Measurements from ENCODE around the gene DCC. TPM values are rescaled to one million over a fixed set of nuclear protein-coding genes. Genes with fewer than 3 reads are reported as not detected.

The DCC gene
- total RNA-seq, 2 donors from 2014 or later, result not detected

DNA sequence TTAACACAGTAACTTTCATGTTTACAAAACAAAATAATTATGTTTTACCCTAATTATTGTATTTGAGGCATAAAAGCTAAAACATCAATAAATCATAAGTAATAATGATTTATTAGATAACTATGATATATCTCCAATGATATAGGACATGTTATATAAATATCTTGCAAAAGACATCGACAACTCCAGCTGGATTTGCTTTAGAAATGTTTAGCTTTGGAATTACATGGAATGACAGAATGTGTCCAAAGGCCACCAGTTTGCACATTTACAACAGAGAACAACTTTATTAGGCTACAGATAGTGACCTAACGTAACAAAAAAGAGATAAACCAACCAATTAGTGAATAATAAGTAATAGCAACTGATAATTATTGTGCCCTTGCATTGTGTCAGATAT, 475.7 kb downstream of the DCC start:
- DNase-seq (ENCODE audit: low spot score in 2 of 2) (no peak), ATAC-seq (no peak)
- Mint-ChIP-seq H3K36me3 (no peaks in the 10 kb centered on the region), H3K27ac (no peak overlapping the region), H3K9me3 (peaks cover 4% of the 10 kb centered on the region in 2 donors)

DNA sequence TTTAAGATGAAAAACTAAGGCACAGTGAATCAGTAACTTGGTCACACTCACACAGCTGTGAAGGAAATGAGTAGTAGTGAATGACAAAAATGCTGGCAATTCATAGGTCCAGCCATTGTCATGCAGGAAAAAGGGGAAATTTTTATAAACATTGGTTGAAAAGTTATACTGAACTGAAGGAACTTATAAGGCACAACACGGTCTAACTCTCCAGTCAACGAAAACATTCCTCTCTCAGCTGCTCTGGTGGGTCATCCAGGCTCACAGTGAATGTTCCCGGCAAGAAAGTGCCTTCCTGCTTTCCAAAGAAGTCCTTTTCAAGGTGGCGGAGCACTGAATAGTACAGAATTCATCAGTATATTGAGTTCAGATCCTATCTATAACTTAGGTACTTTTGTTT, 476.1 kb downstream of the DCC start:
- Mint-ChIP-seq H3K9me3 (peaks cover 7% of the 10 kb centered on the region in 2 donors), H3K36me3 (no peaks in the 10 kb centered on the region), H3K27ac (no peak overlapping the region)
- ATAC-seq (no peak), DNase-seq (ENCODE audit: low spot score in 2 of 2) (no peak)

DNA sequence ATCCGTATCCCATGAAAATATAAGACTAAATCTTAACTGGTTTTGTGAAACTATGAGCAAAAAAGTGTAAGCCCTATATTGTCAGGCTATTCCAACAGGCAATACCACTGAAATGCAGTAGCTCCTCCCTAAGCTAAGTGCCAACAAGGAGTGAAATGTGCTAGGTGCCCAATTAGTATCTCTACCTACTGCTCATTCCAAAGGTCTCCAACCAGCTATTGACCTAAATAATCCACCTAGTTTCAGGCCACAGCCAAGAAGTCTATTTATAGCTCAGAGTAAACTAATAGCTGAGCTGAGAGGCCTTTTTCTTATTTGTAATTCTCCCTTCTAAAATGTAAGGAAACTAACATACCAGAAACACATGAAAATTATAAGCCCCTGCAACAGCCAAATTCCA, 482.2 kb downstream of the DCC start:
- no peaks in the 10 kb centered on the region for H3K36me3 Mint-ChIP-seq
- ATAC-seq, result no peak
- DNase-seq (ENCODE audit: low spot score in 2 of 2), result no peak
- H3K9me3 Mint-ChIP-seq, result peaks cover 10 to 13% of the 10 kb centered on the region in 2 donors
- H3K27ac Mint-ChIP-seq, result no peak overlapping the region

DNA sequence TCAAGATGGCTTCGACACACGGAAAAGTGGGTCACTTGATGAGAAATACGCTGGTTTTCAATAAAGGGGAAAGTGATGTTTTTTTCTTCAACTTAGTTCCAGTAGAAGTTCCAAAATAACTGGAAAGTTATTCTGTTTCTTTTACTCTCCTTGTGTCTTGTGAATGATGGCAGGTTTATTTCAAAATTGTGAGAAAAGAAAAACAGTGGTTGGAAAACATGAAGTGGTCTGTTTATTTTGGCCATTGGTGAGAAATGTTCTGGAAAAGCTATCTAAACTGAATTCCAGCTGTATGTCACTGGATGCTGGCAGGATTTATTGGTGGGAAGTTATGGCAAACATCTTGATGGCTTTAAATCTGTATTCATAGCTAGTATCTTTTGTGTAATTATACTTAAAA, 484.1 kb downstream of the DCC start:
- peaks cover 10 to 13% of the 10 kb centered on the region in 2 donors for H3K9me3 Mint-ChIP-seq
- DNase-seq (ENCODE audit: low spot score in 2 of 2), result no peak
- no peak for ATAC-seq
- H3K27ac Mint-ChIP-seq, result no peak overlapping the region
- no peaks in the 10 kb centered on the region for H3K36me3 Mint-ChIP-seq

DNA sequence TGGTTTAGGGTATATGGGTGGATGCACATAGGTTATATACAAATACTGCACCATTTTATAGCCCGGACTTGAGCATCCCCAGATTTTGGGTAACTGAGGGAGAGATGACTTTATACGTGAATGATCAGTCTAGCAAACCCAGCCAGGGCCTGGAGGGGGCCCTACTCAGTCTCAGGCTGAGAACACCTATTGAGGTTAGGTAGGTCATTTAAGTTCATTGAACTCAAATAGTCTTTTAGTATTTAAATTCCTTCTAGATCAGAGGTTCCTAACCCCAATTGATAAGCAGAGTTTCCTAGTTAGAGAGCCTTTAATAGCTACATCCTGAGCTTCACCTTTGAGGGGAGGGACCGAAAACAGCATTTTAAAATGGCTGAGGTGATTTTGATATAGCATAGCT, 487.0 kb downstream of the DCC start:
- DNase-seq (ENCODE audit: low spot score in 2 of 2) (no peak), ATAC-seq (no peak)
- H3K36me3 Mint-ChIP-seq, result no peaks in the 10 kb centered on the region
- H3K9me3 Mint-ChIP-seq, result peaks cover 10 to 22% of the 10 kb centered on the region in 2 donors
- no peak overlapping the region for H3K27ac Mint-ChIP-seq

DNA sequence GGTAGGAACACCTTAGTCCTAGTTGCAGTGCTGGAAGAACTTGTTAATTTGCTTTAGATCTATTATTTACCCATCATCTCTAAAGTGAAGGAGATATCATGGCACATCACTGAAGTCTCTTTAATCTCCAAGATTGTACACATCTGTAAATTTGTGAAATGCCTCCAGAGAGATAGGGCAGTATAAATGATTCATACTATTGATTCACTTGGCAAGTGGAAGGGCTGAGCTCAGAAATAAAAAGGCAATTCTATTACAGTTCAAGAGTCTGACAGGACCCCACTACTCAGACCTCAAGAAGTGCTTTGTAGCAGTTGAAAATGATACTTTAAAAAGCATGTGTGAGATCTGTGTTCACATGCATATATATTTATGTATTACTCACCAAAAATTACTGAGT, 489.3 kb downstream of the DCC start:
- DNase-seq (ENCODE audit: low spot score in 2 of 2), result no peak
- peaks cover 10 to 14% of the 10 kb centered on the region in 2 donors for H3K9me3 Mint-ChIP-seq
- H3K27ac Mint-ChIP-seq, result no peak overlapping the region
- no peaks in the 10 kb centered on the region for H3K36me3 Mint-ChIP-seq
- ATAC-seq, result no peak

DNA sequence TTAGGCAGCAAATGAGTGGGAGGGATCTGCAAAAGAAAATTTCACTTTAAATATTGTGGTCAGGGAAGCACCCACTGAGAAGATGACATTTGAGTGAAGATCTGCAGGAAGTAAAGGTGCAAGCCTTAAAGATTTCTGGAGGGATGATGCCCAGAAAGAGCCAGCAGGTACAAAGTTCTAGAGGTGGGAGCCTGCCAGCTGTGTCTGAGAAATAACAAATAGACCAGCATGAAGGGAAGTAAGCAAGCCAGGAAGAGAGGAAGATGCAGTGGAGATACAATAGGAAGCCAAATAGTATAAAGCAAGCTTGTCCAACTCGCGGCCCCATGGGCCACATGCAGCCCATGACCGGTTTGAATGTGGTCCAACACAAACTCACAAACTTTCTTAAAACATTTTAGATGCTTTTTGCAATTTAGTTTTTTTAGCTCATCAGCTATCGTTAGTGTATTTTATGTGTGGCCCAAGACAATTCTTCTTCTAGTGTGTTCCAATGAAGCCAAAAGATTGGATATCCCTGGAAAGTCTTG, 489.9 kb downstream of the DCC start:
- Mint-ChIP-seq H3K27ac (no peak overlapping the region), H3K36me3 (no peaks in the 10 kb centered on the region), H3K9me3 (peaks cover 10 to 14% of the 10 kb centered on the region in 2 donors)
- DNase-seq (ENCODE audit: low spot score in 2 of 2) (no peak), ATAC-seq (no peak)

DNA sequence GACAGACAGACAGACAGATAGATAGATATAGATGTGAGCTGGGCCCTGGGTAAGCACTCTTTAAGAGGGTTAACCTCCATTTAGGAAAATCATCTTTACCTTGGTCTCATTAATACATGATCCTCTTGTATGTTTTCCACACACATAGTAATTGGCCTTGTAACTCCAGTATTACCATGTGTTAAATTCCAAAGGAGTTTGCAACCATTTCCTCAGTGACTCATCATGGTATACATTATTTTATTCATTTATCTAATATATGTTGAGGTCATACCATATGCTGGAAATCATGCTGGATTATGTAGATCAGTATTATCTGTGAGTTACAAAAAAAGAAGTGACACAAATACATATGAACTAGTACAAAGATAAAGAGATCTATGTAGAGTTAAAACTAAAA, 504.3 kb downstream of the DCC start:
- no peak for ATAC-seq
- Mint-ChIP-seq H3K9me3 (peaks cover 4 to 23% of the 10 kb centered on the region in 2 donors), H3K27ac (no peak overlapping the region), H3K36me3 (no peaks in the 10 kb centered on the region)
- DNase-seq (ENCODE audit: low spot score in 2 of 2), result no peak

DNA sequence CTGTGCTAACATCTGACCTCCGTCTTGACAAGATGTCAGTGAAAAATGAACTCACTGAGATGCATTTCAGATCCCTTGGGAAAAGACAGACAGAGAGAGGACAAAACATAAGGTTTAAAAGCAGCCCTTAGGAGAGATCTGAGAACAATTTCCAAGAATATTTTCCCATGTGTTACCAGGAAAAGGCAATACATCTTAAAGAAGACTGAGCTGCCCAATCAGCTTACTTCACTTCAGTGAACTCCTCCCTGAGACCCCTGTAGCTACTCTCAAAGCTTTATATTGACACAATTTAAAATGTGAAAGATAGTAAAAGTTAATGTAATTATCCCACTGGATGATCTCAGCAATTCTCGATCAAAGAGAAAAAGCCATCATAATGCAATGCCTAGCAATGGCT, 505.0 kb downstream of the DCC start:
- ATAC-seq (no peak), DNase-seq (ENCODE audit: low spot score in 2 of 2) (no peak)
- Mint-ChIP-seq H3K36me3 (no peaks in the 10 kb centered on the region), H3K27ac (no peak overlapping the region), H3K9me3 (peaks cover 4 to 24% of the 10 kb centered on the region in 2 donors)

DNA sequence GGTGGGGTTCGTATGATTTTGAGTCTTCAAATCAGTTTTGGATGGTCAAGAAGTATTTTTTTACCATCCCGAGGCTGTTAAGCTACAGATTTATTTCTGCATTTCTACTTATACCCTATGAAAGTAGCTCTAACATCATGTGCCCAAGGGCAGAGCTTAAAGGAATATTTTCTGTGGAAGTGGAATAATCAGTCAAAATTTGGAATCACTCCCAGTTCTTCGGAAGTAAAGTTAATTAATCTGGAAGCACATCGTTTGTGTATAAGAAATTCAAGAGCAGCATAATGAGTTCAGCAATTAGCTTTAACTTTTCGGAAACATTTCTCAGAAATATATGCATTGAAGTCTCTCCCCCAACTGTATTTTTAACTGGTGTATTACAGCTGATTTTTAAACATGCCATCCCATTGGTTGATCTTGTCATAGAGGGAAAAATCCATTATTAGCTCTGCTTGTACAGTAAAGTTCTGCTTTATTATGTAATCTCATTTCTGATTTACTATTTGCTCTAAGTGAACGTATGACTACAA, 510.1 kb downstream of the DCC start:
- no peak overlapping the region for H3K27ac Mint-ChIP-seq
- H3K9me3 Mint-ChIP-seq, result peaks cover 0 to 12% of the 10 kb centered on the region in 2 donors
- no peaks in the 10 kb centered on the region for H3K36me3 Mint-ChIP-seq
- no peak for DNase-seq (ENCODE audit: low spot score in 2 of 2)
- ATAC-seq, result no peak

DNA sequence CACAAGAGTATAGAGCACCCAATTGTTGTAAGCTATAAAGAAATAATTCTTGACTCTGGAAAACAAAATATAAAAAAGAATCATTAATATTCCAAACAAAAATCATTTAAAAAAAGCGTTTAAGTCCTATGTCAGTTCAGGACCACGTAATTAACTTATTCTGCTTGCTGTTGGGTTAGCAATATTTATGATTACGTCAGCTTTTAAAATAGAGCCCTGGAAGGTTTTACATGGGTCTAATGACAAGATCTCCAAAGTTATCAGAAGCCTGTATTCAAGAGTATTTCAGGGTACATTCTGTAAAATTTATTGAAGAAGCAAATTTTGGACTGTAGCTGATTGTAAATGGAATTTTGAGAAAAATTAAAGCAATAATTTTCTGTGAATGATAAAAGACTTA, 521.6 kb downstream of the DCC start:
- Mint-ChIP-seq H3K27ac (no peak overlapping the region), H3K36me3 (no peaks in the 10 kb centered on the region), H3K9me3 (peaks cover 8 to 16% of the 10 kb centered on the region in 2 donors)
- ATAC-seq (no peak), DNase-seq (ENCODE audit: low spot score in 2 of 2) (no peak)

DNA sequence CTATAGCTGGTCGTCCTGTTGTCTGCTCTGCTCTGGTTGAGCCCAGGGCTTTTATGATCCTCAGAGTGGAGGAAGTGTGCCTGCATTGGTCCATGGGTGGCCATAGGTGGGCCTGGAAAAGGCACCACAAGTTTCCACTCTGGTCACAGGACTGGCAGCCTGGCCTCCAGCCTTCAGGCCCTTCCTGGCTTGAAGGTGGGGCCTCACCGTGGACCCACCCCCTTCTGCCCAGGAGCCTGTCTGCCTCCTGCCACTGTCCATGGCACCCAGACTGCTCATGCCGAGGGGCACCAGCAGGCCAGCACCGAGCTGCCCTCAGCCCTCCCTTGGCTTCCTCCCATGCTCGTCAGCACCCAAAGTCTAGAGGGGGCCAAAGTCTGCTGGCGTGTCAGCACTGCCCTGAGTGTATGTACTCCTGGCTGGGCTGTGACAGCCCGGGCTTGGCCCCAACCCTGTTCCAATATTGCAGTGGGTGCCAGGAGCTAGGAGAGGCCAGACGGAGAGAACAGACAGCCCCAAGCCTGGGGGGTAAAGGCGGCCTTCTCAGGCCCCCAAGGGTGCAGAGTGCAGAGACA, 529.4 kb downstream of the DCC start:
- no peaks in the 10 kb centered on the region for H3K36me3 Mint-ChIP-seq
- H3K27ac Mint-ChIP-seq, result no peak overlapping the region
- DNase-seq (ENCODE audit: low spot score in 2 of 2), result no peak
- no peak for ATAC-seq
- H3K9me3 Mint-ChIP-seq, result peaks cover under 1 to 9% of the 10 kb centered on the region in 2 donors

DNA sequence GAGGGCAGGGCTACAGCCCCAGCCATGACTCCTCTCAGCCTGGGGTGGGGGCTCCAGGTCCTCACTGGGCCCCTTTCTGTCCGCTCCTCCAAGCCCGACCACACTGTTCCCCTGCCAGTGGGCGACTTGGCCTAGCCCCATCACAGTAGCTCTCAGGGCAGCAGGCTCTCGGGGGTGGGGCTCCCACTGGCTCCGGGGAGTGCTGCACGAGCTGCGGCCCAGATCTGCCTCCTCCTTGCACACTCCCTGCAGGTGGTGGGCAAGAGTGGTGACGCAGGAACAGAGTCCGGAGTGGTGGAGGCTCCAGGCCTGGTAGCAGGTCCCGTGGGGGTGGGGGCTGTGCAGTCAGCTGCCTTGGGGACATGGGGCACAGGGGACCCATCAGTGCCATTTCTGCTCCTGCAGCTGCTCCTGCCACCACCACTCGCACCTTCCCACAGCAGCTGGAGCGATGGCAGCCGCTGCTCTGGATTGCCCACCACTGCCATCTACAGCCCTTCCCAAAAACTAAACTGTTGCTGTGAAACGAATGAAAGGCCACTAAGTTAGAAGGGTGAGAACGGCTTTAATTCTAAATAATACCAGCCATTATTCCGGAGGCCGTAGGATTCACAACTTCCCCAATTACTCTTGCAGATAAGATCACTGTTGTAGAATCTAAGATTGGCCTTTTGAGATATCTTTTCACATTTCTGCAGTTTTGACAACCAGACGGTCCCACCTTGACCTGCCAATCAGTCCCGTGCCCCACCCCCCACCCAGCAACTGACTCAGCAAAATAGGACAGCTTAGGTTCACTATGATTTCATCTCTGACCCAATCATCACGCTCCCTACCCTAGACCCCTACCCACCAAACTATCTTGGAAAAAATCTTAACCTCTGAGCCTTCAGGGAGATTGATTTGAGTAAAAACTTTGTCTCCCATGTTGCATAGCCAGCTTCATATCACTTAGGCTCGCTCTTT, 530.2 kb downstream of the DCC start:
- ATAC-seq, result no peak
- Mint-ChIP-seq H3K9me3 (peaks cover 5 to 9% of the 10 kb centered on the region in 2 donors), H3K36me3 (no peaks in the 10 kb centered on the region), H3K27ac (no peak overlapping the region)
- no peak for DNase-seq (ENCODE audit: low spot score in 2 of 2)

DNA sequence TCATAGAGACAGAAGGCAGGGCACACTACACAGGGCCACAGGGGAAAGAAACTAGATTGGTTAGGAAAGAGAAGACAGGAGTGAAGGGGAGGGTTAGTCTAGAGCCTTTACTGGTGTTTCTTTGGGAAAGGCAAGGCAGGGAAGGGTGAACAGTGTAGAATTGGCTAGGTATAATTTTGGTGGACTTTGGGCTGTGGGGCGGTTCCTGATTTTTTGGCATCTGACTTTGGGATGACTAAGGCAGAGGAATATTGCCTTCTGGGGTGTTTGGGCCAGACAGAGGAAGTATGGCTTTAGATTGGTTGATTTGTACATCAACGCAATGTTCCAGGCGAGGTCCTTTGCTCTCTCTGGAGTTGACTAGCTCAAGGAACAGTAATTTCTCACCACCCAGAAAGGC, 534.8 kb downstream of the DCC start:
- H3K36me3 Mint-ChIP-seq, result no peaks in the 10 kb centered on the region
- peaks cover 4 to 13% of the 10 kb centered on the region in 2 donors for H3K9me3 Mint-ChIP-seq
- no peak for DNase-seq (ENCODE audit: low spot score in 2 of 2)
- no peak for ATAC-seq
- H3K27ac Mint-ChIP-seq, result no peak overlapping the region

DNA sequence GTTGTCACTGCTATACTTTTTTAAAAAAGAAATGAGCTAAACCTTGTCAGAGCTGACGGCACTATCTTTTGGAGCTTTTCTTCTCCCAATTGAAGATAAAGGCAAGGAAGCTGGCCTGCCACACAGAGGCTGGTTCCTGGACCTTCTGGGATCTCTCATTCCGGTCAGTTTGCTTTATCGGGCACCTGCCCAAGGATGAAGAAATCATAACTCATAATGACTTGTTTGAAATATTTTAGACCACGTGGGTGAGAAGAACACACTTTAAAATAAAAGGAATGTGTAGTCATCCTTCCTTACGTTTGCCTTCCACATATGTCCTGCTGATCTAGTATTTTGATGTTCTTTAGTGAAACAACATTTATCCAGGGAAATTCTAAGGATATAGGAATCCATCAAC, 535.7 kb downstream of the DCC start:
- no peak for DNase-seq (ENCODE audit: low spot score in 2 of 2)
- H3K36me3 Mint-ChIP-seq, result no peaks in the 10 kb centered on the region
- H3K9me3 Mint-ChIP-seq, result peaks cover 4 to 17% of the 10 kb centered on the region in 2 donors
- H3K27ac Mint-ChIP-seq, result no peak overlapping the region
- no peak for ATAC-seq

DNA sequence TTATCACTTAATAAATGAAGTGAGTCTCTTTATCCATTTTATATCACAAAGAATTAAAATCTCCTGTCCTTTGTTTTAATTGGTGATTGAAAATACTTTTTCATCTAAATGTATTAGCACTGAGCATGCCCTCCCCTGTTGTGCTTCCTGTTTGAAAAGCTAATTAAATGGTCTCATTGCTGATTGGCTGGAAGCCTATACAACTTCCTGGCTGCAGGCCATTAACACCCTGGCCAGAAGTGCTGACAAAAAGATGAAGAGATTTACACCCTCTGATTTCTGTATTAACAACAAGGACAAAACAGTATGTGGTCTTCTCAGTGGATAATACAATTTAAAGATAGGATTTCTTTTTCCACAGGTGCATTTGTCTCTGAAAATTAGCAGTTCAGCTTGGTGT, 548.0 kb downstream of the DCC start:
- ATAC-seq, result no peak
- H3K27ac Mint-ChIP-seq, result no peak overlapping the region

DNA sequence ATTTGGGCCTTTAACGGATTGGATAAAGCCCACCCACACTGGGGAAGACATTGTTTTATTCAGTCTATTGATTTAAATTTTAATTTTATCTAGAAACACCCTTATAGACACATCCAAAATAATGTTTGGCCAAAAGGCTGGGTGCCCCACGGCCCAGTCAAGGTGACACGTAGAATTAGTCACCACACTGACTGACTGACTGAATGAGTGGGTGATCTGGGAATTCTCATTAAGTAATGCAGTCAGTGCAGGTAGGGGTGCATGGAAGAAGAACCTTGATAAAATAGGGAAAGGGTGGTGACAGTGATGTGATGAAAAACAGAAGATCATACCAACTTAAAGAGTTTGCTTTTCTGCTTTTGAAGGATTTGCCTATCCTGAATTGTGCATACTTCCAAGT, 554.8 kb downstream of the DCC start:
- Mint-ChIP-seq H3K27ac (no peak overlapping the region), H3K9me3 (peaks cover 0 to 9% of the 10 kb centered on the region in 2 donors), H3K36me3 (no peaks in the 10 kb centered on the region)
- no peak for ATAC-seq
- DNase-seq (ENCODE audit: low spot score in 2 of 2), result no peak

More for the DNA sequence above, 548.0 kb downstream of the DCC start:
- Mint-ChIP-seq H3K9me3 (peaks cover 16 to 28% of the 10 kb centered on the region in 2 donors), H3K36me3 (peaks cover 0 to 14% of the 10 kb centered on the region in 2 donors)
- DNase-seq (ENCODE audit: low spot score in 2 of 2), result no peak

All from activated naive CD4-positive, alpha-beta T cell treated with anti-CD3 and anti-CD28 coated beads, Interleukin-2, amount 50 U/mL, for 72 hours (primary cell).